BJ (cell line): Measurements from ENCODE around the gene SORCS2. TPM values are rescaled to one million over a fixed set of nuclear protein-coding genes. Genes with fewer than 3 reads are reported as not detected.

Experiments used
- CTCF ChIA-PET: fragments of 350-600 bp; formaldehyde crosslinking; extraction: SDS; loops from one replicate; lab custom pipeline; 2021; ENCODE audit warnings: antibody characterized with exemption, inconsistent platforms; lab: Yijun Ruan, JAX
- POLR2A ChIA-PET: fragments of 300-600 bp; sonication (Branson Sonifier 250); formaldehyde crosslinking; extraction: SDS; loops from one replicate; lab custom pipeline; 2021; ENCODE audit warnings: antibody characterized with exemption; lab: Charles Lee
- DNase-seq: peaks from one replicate; pipeline ENCODE4 v3.0.0-alpha.2; 2011; ENCODE audit warnings: low read depth
- H3K27me3 ChIP-seq: 2 replicates; pipeline ENCODE4 v1.6.0; 2011; ENCODE audit warnings: low read length; ENCODE audit not compliant: control insufficient read depth, insufficient read depth
- H3K36me3 ChIP-seq: 2 replicates; pipeline ENCODE4 v1.5.1; 2011; ENCODE audit warnings: low read length; ENCODE audit not compliant: control insufficient read depth, insufficient read depth
- H3K4me3 ChIP-seq: 2 replicates; pipeline ENCODE4 v1.5.1; 2011; ENCODE audit warnings: low read depth, mild to moderate bottlenecking, control low read depth, low read length
- polyA plus RNA-seq: library from polyadenylated mRNA; depleted of rRNA; stranded (reverse); fragments of >200 nt; gene quantifications from 2 replicates; pipeline ENCODE4 v1.2.3, GENCODE V29; 2011
- TF ChIP-seq, protein P1 (sequence below): IDR thresholded peaks from 2 replicates; pipeline ENCODE4 v1.5.1; 2011; ENCODE audit warnings: low read depth, mild to moderate bottlenecking, control low read depth, inconsistent platforms, low read length, moderate library complexity; ENCODE audit not compliant: insufficient read depth

Gene SORCS2
- polyA plus RNA-seq, 1 experiment = 0.63 TPM

DNA sequence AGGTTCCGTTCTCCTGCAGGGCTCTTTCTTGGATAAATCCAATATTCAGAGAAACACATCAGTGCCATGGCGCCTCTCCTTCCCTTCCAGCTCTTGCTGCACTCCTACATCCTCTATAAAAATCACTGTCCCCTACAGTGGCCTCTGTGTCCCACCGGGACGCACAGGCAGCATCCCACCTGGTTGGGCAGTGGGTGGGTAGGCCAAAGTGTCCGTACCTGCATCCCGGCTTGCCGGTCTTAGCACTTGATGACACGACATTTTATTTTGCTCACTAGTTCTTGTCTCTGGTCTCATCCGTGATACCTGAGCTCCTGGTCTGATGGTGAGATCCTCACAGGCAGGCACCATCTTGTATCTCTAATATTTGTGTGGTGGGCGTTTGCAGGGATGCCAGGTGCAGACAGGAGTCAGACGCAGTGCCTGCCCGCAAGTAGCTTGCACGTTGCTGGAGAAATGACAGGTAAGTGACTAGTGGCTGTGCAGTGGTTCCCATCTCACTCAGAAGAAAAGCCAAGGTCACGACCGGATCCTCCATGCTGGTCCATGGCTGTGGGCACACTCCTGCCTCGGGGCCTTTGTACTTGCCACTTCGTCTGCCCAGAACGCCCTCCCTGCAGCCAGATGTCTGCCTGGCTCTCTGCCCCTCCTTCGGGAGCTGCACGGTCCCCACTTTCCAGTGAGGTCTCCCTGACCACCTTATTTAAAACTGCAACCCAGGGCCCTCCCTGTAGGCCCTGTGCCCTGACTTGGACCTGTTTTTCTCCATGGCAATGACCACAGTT is 109.7 kb downstream of the SORCS2 start:
- Histone ChIP-seq H3K4me3 (no peak overlapping the region), H3K36me3 (no peaks in the 10 kb centered on the region), H3K27me3 (peaks cover 3% of the 10 kb centered on the region; the same call in 1 of the 2 replicates)
- ChIA-PET CTCF (interaction anchor here (8.3 kb wide), 1 partner anchor 112 kb away, joined by 94 read pairs; the partner anchor contains the start of gene SORCS2), POLR2A (interaction anchor here (0.6 kb wide), 1 partner anchor 165 kb away, joined by 3 read pairs; no protein-coding TSS in a partner anchor)
- DNase-seq = no peak
- TF ChIP-seq, protein P1, sequence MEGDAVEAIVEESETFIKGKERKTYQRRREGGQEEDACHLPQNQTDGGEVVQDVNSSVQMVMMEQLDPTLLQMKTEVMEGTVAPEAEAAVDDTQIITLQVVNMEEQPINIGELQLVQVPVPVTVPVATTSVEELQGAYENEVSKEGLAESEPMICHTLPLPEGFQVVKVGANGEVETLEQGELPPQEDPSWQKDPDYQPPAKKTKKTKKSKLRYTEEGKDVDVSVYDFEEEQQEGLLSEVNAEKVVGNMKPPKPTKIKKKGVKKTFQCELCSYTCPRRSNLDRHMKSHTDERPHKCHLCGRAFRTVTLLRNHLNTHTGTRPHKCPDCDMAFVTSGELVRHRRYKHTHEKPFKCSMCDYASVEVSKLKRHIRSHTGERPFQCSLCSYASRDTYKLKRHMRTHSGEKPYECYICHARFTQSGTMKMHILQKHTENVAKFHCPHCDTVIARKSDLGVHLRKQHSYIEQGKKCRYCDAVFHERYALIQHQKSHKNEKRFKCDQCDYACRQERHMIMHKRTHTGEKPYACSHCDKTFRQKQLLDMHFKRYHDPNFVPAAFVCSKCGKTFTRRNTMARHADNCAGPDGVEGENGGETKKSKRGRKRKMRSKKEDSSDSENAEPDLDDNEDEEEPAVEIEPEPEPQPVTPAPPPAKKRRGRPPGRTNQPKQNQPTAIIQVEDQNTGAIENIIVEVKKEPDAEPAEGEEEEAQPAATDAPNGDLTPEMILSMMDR = no peak

DNA sequence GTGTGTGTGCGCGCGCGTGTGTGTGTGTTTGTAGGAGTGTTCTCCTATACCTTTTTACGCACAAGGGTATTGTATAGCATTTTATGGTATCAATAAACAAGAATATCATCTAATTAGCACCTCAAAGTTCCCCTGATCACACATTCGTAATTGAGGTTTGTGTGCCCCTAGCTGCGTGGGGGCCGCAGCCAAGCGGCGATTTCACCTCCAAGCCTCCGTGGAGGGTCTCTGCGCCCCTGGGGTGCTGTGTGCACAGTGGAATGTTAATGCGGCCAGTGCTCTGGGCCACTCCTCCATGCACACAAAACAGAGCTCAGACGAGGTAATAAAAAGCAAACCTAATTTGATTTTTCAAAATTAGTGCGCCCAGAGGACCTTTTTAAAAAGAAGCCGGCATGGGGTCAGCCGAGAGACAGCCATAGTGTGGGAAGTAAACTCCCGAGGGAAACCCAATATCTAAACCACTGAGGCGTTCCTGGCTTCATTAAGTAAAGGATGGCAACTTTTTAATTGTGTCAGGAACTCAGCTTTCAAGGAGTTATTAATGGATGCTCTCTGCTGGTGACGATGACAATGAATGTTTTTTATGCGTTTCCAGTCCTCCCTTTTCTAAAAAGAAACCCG is 110.6 kb downstream of the SORCS2 start:
- Histone ChIP-seq H3K36me3 (no peaks in the 10 kb centered on the region), H3K4me3 (no peak overlapping the region), H3K27me3 (peaks cover 3% of the 10 kb centered on the region; the same call in 1 of the 2 replicates)
- CTCF ChIA-PET = interaction anchor here (0.7 kb wide), 1 partner anchor 651 kb away, joined by 3 read pairs; no protein-coding TSS in a partner anchor
- POLR2A ChIA-PET = interaction anchor here (0.6 kb wide), 1 partner anchor 164 kb away, joined by 3 read pairs; no protein-coding TSS in a partner anchor
- TF ChIP-seq, protein P1 = no peak
- no peak for DNase-seq

DNA sequence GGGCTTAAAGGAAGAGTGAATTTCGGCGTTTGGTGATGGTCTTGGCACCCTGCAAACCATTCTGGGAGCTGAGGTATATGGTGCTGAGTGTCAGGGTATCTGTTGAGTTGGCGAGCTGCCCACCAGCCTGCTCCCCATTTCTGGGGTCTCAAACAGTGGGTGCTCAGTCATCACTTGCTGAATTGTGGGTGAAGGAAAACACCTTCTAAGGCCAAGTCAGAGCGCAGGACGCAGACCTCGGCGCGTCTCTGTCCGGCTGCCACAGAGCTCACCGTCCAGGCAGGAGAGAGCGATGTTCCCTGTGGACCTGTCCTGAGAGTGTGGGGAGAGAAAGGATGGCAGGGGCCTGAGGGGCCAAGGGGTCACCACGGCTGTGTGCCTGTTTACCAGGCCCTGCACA is 111.2 kb downstream of the SORCS2 start:
- H3K27me3 ChIP-seq = peaks cover 3% of the 10 kb centered on the region; the same call in 1 of the 2 replicates
- TF ChIP-seq, protein P1 = no peak
- ChIA-PET CTCF (interaction anchor here (0.6 to 1.4 kb wide), 2 partner anchors 13 to 372 kb away, joined by 3 read pairs; no protein-coding TSS in a partner anchor), POLR2A (no interaction called here)
- no peaks in the 10 kb centered on the region for H3K36me3 ChIP-seq
- DNase-seq = no peak
- H3K4me3 ChIP-seq = no peak overlapping the region

DNA sequence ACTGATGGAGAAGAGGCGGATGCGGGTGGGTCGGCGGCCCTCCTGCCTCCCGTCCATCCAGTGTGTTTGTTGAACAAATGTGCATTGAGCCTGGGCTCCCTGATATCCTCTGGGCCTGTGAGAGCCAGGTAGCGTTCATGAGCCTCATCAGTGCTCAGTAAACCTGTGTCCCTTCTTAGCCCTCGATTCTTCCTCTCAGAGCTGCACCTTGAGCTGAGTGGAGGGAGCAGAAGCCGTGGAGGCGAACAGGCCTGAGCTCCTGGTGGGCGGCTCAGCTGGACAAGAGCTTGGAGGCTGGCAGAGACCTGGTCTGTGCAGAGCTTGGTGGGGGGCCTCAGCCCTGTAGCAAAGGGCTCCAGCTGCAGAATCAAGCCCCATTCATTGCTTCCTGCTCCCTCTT is 112.1 kb downstream of the SORCS2 start:
- H3K36me3 ChIP-seq = no peaks in the 10 kb centered on the region
- ChIA-PET CTCF (interaction anchor here (1.0 to 1.4 kb wide), 2 partner anchors 8 to 14 kb away, joined by 3 read pairs; no protein-coding TSS in a partner anchor), POLR2A (no interaction called here)
- DNase-seq = no peak
- TF ChIP-seq, protein P1 = no peak
- H3K4me3 ChIP-seq = no peak overlapping the region
- H3K27me3 ChIP-seq = peaks cover 3% of the 10 kb centered on the region; the same call in 1 of the 2 replicates
